Measurements from ENCODE around the gene PTP4A1.

DNA sequence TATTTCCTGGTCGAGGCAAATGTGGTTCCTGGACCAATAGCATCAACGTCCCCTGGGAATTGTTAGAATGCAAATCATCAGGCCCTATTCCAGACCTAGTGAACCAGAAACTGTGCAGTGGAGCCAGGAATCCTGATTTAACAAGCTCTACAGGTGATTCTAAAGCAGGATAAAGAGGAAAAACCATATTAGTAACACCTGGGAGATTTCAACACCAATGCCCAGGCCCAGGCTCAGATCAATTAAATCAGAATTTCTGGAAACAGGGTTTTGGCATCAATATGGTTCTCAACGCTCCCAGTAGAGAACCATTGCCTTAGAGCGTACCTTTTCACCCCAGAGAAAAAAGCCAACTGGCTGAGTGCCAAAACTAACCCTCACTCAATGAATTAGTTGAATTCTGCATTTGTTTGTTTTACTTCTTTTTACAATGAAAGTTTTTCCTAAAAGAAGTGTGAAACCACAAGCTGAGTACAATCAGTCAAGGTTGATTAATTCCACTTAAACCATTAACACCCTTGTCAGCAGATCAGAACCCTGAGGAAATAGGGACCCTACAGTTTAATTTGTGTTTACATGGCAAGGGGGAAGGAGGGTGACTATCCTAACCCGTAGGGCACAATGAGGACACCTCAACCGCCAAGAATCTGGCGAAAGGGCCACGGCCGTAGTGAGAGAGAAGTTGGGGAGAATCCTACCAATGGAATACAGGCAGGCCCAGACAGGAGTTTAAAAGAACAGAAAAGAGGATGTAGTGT is 34.9 kb upstream of the PTP4A1 start:
- TF ChIP-seq, protein P1, sequence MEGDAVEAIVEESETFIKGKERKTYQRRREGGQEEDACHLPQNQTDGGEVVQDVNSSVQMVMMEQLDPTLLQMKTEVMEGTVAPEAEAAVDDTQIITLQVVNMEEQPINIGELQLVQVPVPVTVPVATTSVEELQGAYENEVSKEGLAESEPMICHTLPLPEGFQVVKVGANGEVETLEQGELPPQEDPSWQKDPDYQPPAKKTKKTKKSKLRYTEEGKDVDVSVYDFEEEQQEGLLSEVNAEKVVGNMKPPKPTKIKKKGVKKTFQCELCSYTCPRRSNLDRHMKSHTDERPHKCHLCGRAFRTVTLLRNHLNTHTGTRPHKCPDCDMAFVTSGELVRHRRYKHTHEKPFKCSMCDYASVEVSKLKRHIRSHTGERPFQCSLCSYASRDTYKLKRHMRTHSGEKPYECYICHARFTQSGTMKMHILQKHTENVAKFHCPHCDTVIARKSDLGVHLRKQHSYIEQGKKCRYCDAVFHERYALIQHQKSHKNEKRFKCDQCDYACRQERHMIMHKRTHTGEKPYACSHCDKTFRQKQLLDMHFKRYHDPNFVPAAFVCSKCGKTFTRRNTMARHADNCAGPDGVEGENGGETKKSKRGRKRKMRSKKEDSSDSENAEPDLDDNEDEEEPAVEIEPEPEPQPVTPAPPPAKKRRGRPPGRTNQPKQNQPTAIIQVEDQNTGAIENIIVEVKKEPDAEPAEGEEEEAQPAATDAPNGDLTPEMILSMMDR (IDR thresholded peaks at IDR 0.05): no peak
- no peak for TF ChIP-seq POLR2A (IDR thresholded peaks at IDR 0.05)

Data from uterus (tissue), 2 donors.